ENCODE measurements around the gene DSCAM. TPM values are rescaled to one million over a fixed set of nuclear protein-coding genes. Genes with fewer than 3 reads are reported as not detected.
A peak's percentile ranks its signal among the peaks of the same experiment; 100 is the strongest.

The DSCAM gene
- total RNA-seq, 1 donor from 2014 or later, result 0.21 TPM

DNA sequence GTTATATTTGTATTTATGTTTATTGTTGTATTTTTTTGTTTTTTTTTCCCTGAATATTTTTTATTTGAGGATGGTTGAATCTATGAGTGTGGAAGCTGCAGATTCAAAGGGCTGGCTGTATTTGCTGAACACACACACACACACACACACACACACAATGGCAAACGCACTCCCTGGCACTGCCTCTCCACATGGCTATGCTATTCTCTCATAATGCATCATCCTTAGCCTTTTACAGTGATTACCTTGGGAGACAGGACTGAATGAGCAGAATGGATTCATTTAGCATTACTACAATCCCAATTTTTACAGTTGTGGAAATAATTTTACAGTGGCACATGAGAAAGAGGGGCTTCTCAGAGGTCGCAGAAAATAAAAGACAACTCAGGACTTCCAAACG, 589.6 kb downstream of the DSCAM start:
- peaks cover 4% of the 10 kb centered on the region for H3K27me3 Mint-ChIP-seq (ENCODE audit: unreplicated experiment)
- TF ChIP-seq, protein P1, sequence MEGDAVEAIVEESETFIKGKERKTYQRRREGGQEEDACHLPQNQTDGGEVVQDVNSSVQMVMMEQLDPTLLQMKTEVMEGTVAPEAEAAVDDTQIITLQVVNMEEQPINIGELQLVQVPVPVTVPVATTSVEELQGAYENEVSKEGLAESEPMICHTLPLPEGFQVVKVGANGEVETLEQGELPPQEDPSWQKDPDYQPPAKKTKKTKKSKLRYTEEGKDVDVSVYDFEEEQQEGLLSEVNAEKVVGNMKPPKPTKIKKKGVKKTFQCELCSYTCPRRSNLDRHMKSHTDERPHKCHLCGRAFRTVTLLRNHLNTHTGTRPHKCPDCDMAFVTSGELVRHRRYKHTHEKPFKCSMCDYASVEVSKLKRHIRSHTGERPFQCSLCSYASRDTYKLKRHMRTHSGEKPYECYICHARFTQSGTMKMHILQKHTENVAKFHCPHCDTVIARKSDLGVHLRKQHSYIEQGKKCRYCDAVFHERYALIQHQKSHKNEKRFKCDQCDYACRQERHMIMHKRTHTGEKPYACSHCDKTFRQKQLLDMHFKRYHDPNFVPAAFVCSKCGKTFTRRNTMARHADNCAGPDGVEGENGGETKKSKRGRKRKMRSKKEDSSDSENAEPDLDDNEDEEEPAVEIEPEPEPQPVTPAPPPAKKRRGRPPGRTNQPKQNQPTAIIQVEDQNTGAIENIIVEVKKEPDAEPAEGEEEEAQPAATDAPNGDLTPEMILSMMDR (IDR thresholded peaks at IDR 0.05; ENCODE audit: unreplicated experiment), result no peak
- H3K27ac Mint-ChIP-seq (ENCODE audit: unreplicated experiment), result no peak overlapping the region
- H3K36me3 Mint-ChIP-seq (ENCODE audit: low read depth, unreplicated experiment), result peaks cover 6% of the 10 kb centered on the region
- no peaks in the 10 kb centered on the region for H3K4me1 Mint-ChIP-seq (ENCODE audit: unreplicated experiment)
- peaks cover 40% of the 10 kb centered on the region for H3K9me3 Mint-ChIP-seq (ENCODE audit: unreplicated experiment)
- DNase-seq (ENCODE audit: low spot score), result no peak
- H3K4me3 Mint-ChIP-seq (ENCODE audit: unreplicated experiment), result no peak overlapping the region

- H3K4me3 Mint-ChIP-seq (ENCODE audit: unreplicated experiment), result peak overlapping the region; percentile 42
- TF ChIP-seq, protein P1 (IDR thresholded peaks at IDR 0.05; ENCODE audit: unreplicated experiment), result no peak
- peaks cover 40% of the 10 kb centered on the region for H3K9me3 Mint-ChIP-seq (ENCODE audit: unreplicated experiment)
- peaks cover 4% of the 10 kb centered on the region for H3K27me3 Mint-ChIP-seq (ENCODE audit: unreplicated experiment)
- no peak for DNase-seq (ENCODE audit: low spot score)
- H3K36me3 Mint-ChIP-seq (ENCODE audit: low read depth, unreplicated experiment), result peaks cover 6% of the 10 kb centered on the region
- no peak overlapping the region for H3K27ac Mint-ChIP-seq (ENCODE audit: unreplicated experiment)
- H3K4me1 Mint-ChIP-seq (ENCODE audit: unreplicated experiment), result no peaks in the 10 kb centered on the region
Measured at GRCh38 chr21:40255518-40256444, 591.2 kb downstream of the DSCAM start.

GRCh38 chr21:40254540-40255465, 592.2 kb downstream of the DSCAM start:
- Mint-ChIP-seq H3K4me3 (ENCODE audit: unreplicated experiment) (peak overlapping the region; percentile 42), H3K27me3 (ENCODE audit: unreplicated experiment) (peaks cover 4% of the 10 kb centered on the region), H3K9me3 (ENCODE audit: unreplicated experiment) (peaks cover 40% of the 10 kb centered on the region), H3K27ac (ENCODE audit: unreplicated experiment) (no peak overlapping the region), H3K4me1 (ENCODE audit: unreplicated experiment) (no peaks in the 10 kb centered on the region), H3K36me3 (ENCODE audit: low read depth, unreplicated experiment) (peaks cover 6% of the 10 kb centered on the region)
- TF ChIP-seq, protein P1 (IDR thresholded peaks at IDR 0.05; ENCODE audit: unreplicated experiment), result no peak
- DNase-seq (ENCODE audit: low spot score), result no peak

DNA sequence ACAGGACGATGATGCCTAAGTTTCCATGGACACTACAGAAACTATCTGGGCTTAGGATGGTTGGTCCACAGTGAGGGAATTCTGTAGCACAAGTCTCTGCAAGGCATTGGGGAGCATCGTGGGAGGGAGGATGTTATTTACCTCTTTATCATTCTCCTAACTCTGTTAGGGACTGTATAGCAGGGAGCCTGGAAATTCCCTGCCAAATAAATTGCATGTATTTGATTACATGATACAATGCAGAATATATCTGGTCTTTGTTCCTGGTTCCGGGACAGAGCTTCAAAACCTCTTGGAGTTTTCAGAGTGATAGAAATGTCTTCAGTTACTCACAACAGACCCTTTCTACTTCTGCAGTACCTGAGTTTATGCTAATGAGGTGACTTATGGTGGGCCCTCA, 593.8 kb downstream of the DSCAM start:
- TF ChIP-seq, protein P1 (IDR thresholded peaks at IDR 0.05; ENCODE audit: unreplicated experiment), result no peak
- H3K4me3 Mint-ChIP-seq (ENCODE audit: unreplicated experiment), result no peak overlapping the region
- H3K9me3 Mint-ChIP-seq (ENCODE audit: unreplicated experiment), result peaks cover 46% of the 10 kb centered on the region

More for the DNA sequence above, 593.8 kb downstream of the DSCAM start:
- no peak for DNase-seq (ENCODE audit: low spot score)
- Mint-ChIP-seq H3K36me3 (ENCODE audit: low read depth, unreplicated experiment) (peaks cover 14% of the 10 kb centered on the region), H3K4me1 (ENCODE audit: unreplicated experiment) (no peaks in the 10 kb centered on the region), H3K27me3 (ENCODE audit: unreplicated experiment) (peaks cover 4% of the 10 kb centered on the region), H3K27ac (ENCODE audit: unreplicated experiment) (no peak overlapping the region)

Measured in endothelial cell (in vitro differentiated cells).